NCI-H2227 (cell line): ENCODE measurements around the gene SRPK1.
A peak's percentile ranks its signal among the peaks of the same experiment; 100 is the strongest.

Experiments
- DNase-seq: peaks from one replicate; lab custom pipeline; 2025; ENCODE audit not compliant: unreplicated experiment; lab: John Stamatoyannopoulos, UW

The SRPK1 gene

DNA sequence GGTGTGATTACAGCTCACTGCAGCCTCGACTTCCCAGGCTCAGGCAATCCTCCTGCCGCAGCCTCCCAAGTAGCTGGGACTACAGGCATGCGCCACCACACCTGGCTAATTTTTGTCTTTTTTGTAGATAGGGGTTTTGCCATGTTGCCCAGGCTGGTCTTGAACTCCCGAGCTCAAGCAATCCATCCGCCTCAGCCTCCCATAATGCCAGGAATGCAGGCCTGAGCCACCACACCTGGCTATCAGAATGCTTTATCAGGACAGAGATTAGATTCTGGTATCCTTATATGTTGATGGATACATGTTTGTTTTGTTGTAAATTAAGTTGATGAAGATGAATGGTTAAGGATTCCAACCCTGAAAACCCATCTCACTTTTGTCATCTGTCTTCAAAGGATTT, 91.6 kb downstream of the SRPK1 start:
- DNase-seq: no peak

DNA sequence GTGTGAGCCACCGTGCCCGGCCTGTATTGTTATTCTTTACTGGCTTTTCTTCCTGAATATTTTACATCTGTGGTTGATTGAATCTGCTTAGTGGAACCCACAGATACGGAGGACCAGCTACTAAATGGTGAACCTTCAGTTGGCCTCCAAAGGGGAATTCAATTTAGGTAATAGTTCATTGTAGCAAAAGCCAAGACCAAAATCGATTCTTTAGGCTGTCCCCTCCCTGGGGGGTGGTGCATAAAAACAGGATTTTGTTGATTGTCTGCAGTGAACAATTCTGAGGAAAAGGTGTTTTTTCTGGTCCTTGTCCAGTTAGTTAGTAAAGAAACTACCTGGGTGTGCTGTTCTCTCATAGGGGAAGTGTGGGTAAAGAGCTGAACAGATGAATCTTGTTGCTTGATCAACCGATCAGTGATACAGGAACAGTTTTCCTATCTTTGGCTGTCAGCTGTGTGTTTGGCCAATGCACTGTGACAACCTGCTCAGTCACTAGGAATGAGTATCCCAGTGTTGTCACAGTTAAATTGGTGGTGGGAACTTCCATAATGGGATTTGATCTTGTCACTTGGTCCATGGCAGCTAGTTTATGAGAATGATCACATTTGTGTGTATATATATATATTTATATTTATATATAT, 96.2 kb downstream of the SRPK1 start:
- DNase-seq: no peak

DNA sequence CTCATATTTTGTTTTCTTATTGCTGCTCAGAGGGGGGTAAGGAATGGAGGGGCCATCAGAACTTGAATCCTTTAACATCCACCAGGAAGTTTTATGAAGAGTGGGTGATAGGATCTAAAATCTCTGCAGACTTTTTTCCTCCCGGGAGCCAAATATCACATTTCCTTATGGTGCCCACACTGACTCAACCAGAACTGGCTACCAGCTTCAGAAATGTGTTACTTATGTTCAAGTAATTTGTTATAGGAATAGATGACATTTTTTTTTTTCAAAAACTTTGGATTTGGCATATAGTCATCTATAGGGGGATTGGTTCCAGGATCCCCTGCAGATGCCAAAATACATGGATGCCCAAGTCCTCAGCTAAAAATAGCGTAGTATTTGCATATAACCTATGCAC, 97.3 kb downstream of the SRPK1 start:
- DNase-seq: no peak

DNA sequence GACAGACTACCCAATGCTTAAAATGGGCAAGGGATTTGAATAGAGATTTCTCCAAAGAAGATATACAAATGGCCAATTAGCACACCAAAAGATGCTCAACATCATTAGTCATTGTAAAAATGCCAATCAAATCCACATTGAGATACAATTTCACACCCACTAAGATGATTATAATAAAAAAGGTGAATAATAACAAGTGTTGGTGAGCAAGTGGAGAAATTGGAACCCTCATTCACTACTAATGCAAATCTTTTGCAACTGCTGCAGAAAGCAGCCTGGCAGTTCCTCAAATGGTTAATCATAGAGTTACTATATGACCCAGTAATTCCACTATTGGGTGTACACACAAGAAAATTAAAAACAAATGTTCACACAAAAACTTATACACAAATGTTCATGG, 103.4 kb downstream of the SRPK1 start:
- no peak for DNase-seq

DNA sequence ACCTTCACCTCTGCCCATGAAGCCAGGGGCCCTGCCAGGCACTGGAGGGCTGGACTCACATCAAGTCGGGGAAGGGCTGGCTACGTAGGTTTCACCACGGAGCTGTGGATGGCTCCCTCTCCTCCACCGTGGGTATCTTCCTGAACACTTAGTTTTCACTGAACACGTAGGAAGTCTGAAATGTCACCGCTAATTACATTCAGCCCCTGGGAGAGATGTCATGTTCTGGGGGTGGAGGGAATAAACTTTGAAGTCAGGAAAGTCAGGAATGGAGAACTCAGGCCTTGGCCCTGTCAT, 109.3 kb downstream of the SRPK1 start:
- DNase-seq: no peak

DNA sequence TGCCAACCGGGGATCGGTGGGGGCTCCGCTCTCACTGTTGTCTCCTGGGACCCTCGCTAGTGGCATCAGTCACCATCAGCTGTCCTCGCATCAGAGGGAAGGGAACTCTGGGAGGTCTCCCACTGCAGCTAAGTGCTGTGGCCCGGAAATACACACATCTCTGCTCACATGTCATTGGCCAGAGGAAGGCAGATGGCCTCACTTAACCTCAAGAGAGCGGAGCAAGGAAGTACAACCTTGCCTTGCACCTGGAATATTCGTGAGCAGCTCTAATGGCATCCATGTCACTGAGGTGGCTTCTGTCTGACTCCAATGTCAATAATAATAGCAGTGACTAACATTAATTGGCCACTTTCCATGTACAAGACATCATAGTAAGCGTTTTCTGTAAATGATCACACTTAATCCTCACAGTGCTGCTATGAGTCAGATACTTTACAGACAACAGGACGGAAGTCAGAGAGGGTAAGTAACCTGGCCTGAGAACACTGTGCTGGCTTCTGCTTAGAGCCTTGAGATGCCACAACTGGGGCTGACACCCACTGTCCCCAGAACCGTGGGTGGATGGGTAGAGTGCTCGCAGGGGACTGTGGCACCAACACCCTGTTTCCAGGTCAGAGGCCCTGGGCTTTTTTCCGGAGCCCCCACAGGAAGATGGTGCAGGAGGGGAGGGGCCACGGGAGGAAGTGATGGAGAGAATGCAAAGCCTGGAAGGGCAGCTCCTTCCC, 109.8 kb downstream of the SRPK1 start:
- DNase-seq: peak; percentile 33

DNA sequence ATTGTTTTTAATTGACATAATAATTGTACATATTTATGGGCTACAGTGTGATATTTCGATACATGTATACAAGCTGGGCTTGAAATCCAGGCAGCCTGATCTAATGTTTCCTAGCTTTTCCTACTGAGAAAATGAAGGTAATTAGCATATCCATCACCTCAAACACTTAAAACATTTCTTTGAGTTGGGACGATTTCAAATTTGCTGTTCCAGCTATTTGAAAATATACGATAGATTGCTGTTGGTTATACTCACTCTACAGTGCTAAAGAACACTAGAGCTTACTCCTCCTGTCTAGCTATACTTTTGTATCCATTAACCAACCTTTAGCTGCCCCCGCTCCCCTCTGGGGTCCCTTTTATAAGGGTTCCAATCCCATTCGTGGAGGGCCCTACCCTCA, 111.1 kb downstream of the SRPK1 start:
- no peak for DNase-seq

DNA sequence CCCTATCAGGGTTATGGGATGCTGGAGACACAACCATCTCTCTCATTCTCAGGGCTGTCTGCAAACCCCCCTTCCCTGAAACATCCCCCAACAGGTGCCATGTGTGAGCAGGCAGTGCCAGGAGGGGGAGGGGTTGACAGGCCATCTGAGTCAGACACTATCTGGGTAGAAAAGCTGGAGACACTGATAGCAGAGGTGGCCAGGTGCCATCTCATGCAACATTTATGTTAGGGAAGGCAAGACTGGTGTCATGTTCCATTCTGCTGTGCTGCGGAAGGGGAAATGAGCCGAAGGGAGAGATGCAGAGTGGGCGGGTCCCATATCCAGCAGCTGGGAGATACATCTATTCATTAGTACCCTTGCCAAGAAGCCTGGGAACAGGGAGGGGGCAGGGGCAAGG, 112.2 kb downstream of the SRPK1 start:
- DNase-seq: no peak

DNA sequence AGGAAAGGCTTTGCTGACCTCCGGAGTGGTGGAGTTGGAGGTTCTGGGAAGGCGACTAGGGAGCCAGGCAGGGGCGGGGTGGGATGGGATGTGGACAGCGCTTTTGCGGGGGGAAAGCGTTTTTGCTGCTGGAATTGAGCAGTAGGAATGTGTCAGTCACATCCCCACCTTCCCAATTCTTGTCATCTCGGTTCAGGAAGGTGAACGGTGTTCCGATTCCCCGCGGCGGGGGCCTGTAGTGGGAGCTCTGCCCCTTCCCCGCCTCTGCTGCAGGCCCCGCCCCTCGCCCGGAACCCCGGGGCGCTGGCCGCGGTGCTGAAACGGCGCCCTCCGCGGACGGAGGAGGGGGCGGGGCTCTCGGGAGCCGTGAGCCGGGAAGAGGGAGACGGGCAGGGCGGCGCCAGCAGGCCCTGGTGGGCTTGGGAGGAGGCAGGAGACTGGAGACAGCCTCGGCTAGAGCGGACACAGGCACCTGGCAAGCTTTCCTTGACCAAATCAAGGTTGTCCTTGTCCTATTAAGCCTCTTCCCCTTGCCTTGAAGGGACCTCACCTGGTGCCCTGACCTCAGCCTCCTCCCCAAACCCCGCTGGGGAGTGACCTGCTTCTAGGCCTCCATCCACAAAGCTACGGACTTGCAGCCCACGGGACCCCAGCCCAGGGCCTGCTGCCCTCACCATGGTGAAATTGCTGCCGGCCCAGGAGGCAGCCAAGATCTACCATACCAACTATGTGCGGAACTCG, 115.7 kb downstream of the SRPK1 start, which contains the start of gene LHFPL5:
TSS of gene LHFPL5 (plus strand) at position 357 of the 741 bp plus-strand sequence. CDS start at position 676, 319 bp downstream.
- peak; percentile 82 for DNase-seq

DNA sequence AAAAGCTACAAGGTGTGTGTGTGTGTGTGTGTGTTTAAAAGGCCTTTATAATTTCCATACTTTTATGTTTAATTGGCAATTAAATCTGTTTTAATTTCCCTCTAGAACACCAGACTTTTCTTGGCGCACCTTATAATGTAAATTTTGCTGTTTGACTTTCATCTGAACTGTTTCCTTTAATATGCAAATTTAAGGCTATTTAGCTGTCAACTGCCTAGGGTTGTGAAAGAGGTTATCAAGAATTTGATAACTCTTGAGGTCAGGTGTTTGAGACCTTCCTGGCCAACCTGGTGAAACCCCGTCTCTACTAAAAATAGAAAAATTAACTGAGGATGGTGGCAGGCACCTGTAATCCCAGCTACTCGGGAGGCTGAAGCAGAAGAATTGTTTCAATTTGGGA, 119.8 kb downstream of the SRPK1 start:
- no peak for DNase-seq

DNA sequence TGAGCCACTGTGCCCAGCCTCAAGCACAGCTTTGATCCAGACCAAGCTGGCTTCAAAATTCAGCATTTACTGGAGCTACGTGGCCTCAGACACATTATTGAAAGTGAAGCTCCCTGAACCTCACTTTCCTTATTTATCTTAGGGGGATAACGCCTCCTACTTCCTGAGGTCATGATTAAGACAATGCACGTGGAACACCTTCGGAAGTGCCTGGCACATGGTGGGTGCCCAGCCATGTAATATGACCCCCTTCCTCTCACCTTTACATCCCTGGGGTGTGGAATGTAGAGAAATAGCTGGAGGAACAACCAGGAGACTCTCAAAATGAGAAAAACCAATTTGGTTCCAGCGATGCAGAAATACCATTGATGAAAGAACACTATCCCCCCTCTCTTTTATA, 122.2 kb downstream of the SRPK1 start:
- DNase-seq: no peak

DNA sequence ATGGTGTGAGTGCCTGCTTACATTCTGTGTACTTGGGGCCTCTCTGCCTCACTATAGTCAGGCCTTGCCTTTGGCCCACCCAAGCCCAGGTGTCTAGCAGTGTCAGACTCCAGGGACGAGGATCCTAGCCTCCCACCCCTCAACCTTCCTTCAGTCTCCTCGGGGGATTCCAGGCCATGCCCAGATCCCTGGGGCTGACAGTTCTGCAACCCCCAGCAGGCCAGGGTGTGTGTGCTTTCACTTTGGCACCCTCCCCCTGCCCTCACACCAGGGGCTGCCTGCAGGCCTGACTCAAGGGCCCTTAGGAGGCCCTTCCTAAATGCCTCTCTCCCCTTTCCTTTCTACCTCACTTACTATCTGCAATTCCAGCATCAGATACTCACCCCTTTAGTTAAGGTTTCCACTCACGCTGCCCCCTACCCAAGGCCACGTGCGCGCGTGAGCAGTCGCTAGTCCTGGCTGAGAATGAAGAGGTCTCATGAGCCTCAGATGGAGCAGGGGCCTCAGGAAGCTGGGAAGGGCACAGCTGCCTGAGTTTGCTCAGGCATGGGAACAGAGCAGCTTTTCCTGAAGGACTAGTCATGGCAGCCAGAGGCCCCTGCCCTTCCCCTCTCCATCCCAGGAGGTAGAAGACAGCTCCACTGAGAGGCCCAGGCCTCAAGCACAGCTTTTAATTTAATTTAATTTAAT, 122.9 kb downstream of the SRPK1 start:
- no peak for DNase-seq

DNA sequence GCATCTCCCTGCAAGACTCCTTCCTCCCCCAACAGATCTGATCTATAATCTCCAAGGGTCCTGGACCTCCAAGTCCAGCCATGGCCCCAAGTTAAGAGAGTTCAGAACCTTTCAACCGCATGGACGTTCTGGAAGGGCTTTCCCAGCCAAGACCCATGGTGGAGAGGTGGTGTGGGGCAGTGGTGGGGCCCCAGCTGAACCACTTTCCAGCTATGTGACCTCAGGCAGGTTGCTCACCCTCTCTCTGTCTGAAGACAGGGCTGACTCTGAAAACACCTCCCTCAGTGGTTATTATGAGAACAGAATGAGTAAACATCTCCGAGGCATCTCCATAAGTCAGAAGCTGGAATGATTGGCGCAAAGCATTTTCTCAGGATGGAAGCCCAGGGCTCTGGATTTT, 124.7 kb downstream of the SRPK1 start:
- DNase-seq: no peak

DNA sequence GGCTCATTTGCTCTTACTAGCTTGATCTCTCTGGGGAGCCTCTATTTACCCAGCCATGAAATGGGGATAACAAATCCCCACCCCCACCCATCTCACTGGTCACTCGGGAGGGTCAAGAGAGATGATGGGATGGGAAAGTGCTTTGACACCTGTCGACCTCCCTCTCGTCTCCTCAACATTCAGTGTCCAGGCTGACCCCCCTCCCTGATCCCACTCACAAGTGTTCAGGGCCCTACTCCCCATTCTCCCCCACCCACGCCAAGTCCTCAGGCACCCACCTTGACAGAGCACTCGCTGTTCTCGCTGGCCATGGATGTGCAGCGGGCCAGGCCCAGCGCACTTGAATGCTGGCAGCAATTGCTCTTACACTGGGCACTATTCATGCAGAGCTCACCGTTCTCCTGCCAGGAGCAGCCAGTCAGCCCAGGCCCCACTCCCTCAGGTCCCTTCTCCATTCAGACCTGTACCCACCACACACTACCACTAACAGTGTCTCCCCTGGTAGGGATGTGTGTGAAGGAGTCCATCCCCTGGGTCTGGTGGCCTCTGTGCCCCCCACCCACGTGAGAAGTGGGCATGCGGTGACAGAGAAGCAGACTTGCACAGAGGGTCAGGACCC, 125.3 kb downstream of the SRPK1 start:
- no peak for DNase-seq

DNA sequence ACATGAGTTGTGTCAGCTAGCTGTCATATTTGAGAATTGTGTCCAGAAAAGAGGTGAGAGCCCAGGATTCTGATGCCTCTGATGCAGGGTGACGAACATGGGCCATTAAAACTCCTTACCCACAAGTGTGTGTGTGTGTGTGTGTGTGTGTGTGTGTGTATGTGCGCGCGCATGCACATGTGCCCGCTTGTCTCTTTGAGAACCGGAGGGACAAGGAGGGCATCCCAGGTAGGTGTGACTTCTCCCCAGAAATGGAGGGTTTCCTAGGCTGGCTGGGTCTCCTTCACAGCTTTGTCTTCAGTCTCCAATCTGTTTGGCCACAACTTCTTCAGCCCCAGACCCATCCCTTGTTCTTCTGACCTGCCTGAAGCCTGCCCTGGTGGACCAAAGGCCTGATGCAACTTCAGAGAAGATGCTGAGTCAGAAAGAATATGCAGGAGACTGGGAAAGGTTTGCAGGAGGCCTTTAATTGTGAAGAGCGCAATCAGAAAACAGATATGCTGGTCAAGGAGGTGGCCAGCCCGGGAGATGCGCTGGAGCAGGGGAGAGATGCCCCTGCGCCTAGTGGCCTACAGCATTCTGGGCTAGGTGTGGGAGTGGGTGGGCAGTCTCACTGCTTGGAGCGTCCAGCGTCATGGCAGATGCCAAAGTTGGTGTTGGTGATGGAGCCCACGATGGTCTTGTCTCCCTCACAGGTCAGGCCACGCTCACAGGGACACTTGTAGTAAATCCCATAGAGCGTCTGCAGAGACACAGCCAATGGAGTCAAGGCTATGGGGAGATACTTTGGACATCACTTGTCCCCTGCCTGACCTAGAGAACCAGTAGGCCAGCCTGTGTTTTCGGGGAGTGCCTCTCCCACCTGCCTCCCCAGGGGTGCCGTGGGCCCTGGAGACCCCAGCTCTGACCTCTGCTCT, 126.1 kb downstream of the SRPK1 start:
- no peak for DNase-seq

DNA sequence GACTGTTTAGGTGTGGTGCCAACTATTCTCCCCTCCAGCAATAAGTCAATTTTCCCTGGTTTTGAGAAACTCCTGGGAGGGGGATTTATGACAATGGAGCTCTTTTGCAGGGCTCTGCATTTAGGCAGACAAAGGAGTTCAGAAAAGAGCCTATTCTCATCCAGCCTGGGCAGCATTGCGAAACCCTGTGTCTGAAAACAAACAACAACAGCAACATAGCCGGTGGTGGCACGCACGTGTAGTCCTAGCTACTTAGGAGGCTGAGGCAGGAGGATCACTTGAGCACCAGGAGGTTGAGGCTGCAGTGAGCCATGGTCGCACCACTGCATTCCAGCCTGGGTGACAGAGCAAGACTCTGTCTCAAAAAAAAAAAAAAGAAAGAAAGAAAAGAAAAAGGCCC, 130.2 kb downstream of the SRPK1 start:
- DNase-seq: no peak

DNA sequence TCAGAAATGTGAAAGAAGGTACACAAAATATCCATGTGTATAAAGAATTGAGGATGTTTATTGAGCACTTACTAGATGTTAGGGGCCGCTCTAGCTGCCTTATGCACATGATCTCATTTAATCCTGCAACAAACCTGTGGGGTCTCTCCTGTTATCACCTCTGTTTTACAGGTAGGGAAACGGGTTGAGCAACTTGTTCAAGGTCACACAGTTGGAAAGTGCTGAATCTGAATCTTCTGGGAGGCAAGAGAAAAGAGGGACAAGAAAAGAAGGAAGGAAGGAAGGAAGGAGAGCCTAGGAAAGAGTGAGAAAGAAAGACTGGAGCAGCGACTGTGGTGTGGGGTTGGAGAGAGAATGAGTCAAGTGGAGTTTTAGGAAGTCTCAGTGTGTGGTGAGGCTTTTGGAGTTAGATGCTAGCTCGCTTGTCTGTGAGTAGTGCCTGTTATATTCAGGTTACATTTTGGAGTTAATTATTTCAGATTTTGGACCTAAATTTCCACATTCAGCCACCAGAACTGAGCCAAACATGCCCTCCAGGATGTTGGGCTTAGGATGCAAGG, 132.4 kb downstream of the SRPK1 start:
- DNase-seq: no peak

DNA sequence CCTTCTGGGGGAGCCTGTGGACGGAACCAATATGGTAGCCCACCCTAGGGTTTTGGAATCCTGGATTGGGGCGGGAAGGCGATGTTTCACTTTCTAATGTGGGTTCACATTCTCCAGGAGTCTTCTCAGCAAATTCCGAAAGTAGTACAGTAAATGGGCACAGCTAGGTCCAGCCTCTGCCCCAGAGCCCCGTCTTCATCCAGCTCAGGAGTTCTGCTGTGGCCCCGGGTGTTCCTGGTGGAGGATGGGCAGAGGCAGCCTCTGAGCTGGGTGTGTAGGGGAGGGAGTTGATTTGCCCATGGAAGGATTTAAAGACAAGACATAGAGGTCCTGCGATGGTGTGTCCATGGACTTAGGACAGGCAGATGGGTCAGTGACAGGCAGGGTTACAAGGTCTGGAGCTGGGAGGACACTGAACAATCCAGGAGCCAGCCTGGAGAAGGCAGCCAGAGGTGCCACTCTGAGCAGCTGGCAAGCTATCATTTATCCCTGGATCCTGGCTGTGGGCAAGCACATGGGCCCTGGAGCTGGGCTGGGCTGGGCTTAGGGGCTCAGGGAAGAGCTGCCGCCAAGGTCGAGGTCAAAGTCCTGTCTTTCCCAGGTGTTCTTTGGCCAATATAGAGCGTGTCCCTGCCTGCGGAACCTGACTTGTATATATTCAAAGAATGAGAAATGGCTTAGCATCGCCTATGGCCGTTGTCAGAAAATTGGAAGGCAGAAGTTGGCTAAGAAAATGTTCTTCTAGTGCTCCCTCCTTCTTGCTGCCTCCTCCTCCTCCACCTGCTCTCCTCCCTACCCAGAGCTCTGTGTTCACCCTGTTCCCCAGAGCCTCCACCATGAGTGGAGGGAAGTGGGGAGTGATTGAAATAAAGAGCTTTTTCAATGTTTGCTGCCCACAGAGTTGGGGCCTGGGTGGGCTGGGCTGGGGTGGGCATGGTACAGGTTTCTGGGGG, 133.4 kb downstream of the SRPK1 start:
- DNase-seq: no peak

DNA sequence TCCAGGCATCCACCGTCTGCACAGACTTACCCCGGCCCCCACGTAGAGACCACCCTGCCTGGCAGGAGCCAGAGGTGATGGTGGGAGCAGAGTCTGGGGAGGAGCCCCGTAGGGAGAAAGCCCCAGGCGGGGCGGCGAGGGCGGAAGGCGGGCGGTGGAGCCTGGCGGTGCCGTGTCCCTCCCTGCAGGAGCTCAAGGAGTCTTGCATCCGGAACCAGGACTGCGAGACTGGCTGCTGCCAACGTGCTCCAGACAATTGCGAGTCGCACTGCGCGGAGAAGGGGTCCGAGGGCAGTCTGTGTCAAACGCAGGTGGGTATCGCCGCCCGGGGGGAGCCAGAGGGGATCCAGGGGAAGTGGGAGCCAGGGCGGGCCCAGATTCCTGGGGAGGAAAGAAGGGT, 134.1 kb downstream of the SRPK1 start:
- peak; percentile 29 for DNase-seq
